Stimulated activated CD4-positive, alpha-beta T cell treated with anti-CD3 and anti-CD28 coated beads, Interleukin-1b, Interleukin-23, amount 100 ng/mL, for 1 hour (primary cell): Measurements from ENCODE around the gene ILK.

Source experiments
- DNase-seq, 2 donors: peaks; one replicate each; pipeline ENCODE4 v3.0.0-alpha.2; 2020; ENCODE audit warnings: low read depth in 2 of 2

ILK gene

GRCh38 chr11:6606471-6607189 lies 3.1 kb downstream of the ILK start:
- no peak for DNase-seq

GRCh38 chr11:6607190-6607795 lies 3.7 kb downstream of the ILK start:
- DNase-seq, result no peak

GRCh38 chr11:6608011-6608410 lies 4.4 kb downstream of the ILK start:
- no peak for DNase-seq

GRCh38 chr11:6608726-6609501 lies 5.3 kb downstream of the ILK start:
- no peak for DNase-seq

GRCh38 chr11:6609502-6610015 lies 6.0 kb downstream of the ILK start:
- no peak for DNase-seq

- DNase-seq, result no peak
Measured at GRCh38 chr11:6610591-6610990, 7.0 kb downstream of the ILK start.

- DNase-seq, result no peak
Measured at GRCh38 chr11:6611092-6611962, 7.8 kb downstream of the ILK start.

- no peak for DNase-seq
Measured at GRCh38 chr11:6611963-6612212, 8.3 kb downstream of the ILK start.

GRCh38 chr11:6612213-6613041 lies 8.9 kb downstream of the ILK start, which contains the start of gene TAF10:
Gene TAF10, minus strand, starts transcription at chr11:6612216. Its CDS starts 27 bp downstream, at chr11:6612189.
- DNase-seq, result peak; percentile 83 to 92

- DNase-seq, result no peak
Measured at GRCh38 chr11:6613496-6613895, 9.9 kb downstream of the ILK start.

- no peak for DNase-seq
Measured at GRCh38 chr11:6614446-6614845, 10.9 kb downstream of the ILK start.

GRCh38 chr11:6615046-6615445 lies 11.5 kb downstream of the ILK start:
- DNase-seq, result no peak

GRCh38 chr11:6615882-6616585 lies 12.5 kb downstream of the ILK start:
- no peak for DNase-seq

- no peak for DNase-seq
Measured at GRCh38 chr11:6616596-6617250, 13.1 kb downstream of the ILK start.

GRCh38 chr11:6617315-6617781 lies 13.8 kb downstream of the ILK start:
- no peak for DNase-seq

- peak in 1 of 2 donors; percentile 51 for DNase-seq
Measured at GRCh38 chr11:6618117-6619003, 14.8 kb downstream of the ILK start.

GRCh38 chr11:6619004-6619745 lies 15.6 kb downstream of the ILK start, which contains the start of gene TPP1:
Gene TPP1, minus strand, starts transcription at chr11:6619422. Its CDS starts 22 bp downstream, at chr11:6619400.
- DNase-seq, result peak; percentile 70 to 73

- no peak for DNase-seq
Measured at GRCh38 chr11:6620636-6621035, 17.1 kb downstream of the ILK start.
